Measurements from ENCODE around the gene SLC35F3.
A peak's percentile ranks its signal among the peaks of the same experiment; 100 is the strongest.

SLC35F3 gene

GRCh38 chr1:234222561-234223280 lies 318.2 kb downstream of the SLC35F3 start:
- DNase-seq (ENCODE audit: extremely low read depth, low read depth): no peak
- no peak overlapping the region for H3K4me3 ChIP-seq (replicated peaks; ENCODE audit: low read depth, low read length)
- no peak for TF ChIP-seq CTCF (IDR thresholded peaks at IDR 0.05; ENCODE audit: low read depth, low read length, missing control alignments)

GRCh38 chr1:234226113-234226818 lies 321.8 kb downstream of the SLC35F3 start:
- DNase-seq (ENCODE audit: extremely low read depth, low read depth): no peak
- TF ChIP-seq CTCF (IDR thresholded peaks at IDR 0.05; ENCODE audit: low read depth, low read length, missing control alignments): no peak
- no peak overlapping the region for H3K4me3 ChIP-seq (replicated peaks; ENCODE audit: low read depth, low read length)

- no peak for TF ChIP-seq CTCF (IDR thresholded peaks at IDR 0.05; ENCODE audit: low read depth, low read length, missing control alignments)
- H3K4me3 ChIP-seq (replicated peaks; ENCODE audit: low read depth, low read length): no peak overlapping the region
- DNase-seq (ENCODE audit: extremely low read depth, low read depth): no peak
Observed at GRCh38 chr1:234226819-234227165, 322.3 kb downstream of the SLC35F3 start.

GRCh38 chr1:234229581-234230387 lies 325.3 kb downstream of the SLC35F3 start:
- H3K4me3 ChIP-seq (replicated peaks; ENCODE audit: low read depth, low read length): no peak overlapping the region
- no peak for DNase-seq (ENCODE audit: extremely low read depth, low read depth)
- TF ChIP-seq CTCF (IDR thresholded peaks at IDR 0.05; ENCODE audit: low read depth, low read length, missing control alignments): no peak

- no peak for DNase-seq (ENCODE audit: extremely low read depth, low read depth)
- no peak overlapping the region for H3K4me3 ChIP-seq (replicated peaks; ENCODE audit: low read depth, low read length)
- no peak for TF ChIP-seq CTCF (IDR thresholded peaks at IDR 0.05; ENCODE audit: low read depth, low read length, missing control alignments)
Observed at GRCh38 chr1:234230414-234230862, 326.0 kb downstream of the SLC35F3 start.

- H3K4me3 ChIP-seq (replicated peaks; ENCODE audit: low read depth, low read length): no peak overlapping the region
- TF ChIP-seq CTCF (IDR thresholded peaks at IDR 0.05; ENCODE audit: low read depth, low read length, missing control alignments): peak; percentile 13
- DNase-seq (ENCODE audit: extremely low read depth, low read depth): no peak
Observed at GRCh38 chr1:234231061-234231892, 326.8 kb downstream of the SLC35F3 start.

All from HFF-Myc (cell line).